MM.1S (cell line): Measurements from ENCODE around the gene GRK3.

Experiments
- DNase-seq: peaks from one replicate; pipeline ENCODE4 v3.0.0-alpha.2; 2015
- H2AFZ ChIP-seq: fragments of 300-600 bp; sonication (generic); 2 replicates; pipeline ENCODE4 v1.6.0; 2016; ENCODE audit warnings: antibody characterized with exemption, low read length
- H3F3A ChIP-seq: fragments of 300-600 bp; sonication (generic); 2 replicates; pipeline ENCODE4 v1.6.1; 2016; ENCODE audit warnings: mild to moderate bottlenecking, antibody characterized with exemption, low read length, moderate library complexity, mixed read lengths; ENCODE audit not compliant: insufficient read depth
- H3K27ac ChIP-seq: fragments of 300-600 bp; sonication (generic); 2 replicates; pipeline ENCODE4 v1.5.1; 2016; ENCODE audit warnings: mild to moderate bottlenecking, low read length
- H3K27me3 ChIP-seq: fragments of 300-600 bp; sonication (generic); replicated peaks from 2 replicates; pipeline ENCODE4 v1.6.0; 2016; ENCODE audit warnings: low read length; ENCODE audit not compliant: insufficient read depth
- H3K36me3 ChIP-seq: fragments of 300-600 bp; sonication (generic); replicated peaks from 2 replicates; pipeline ENCODE4 v1.6.1; 2016; ENCODE audit warnings: mild to moderate bottlenecking, low read length, mixed read lengths; ENCODE audit not compliant: insufficient read depth
- H3K4me1 ChIP-seq: fragments of 300-600 bp; sonication (generic); 2 replicates; pipeline ENCODE4 v1.6.1; 2016; ENCODE audit warnings: low read length, mixed read lengths
- H3K4me2 ChIP-seq: fragments of 300-600 bp; sonication (generic); 2 replicates; pipeline ENCODE4 v1.6.0; 2016; ENCODE audit warnings: low read depth, low read length
- H3K4me3 ChIP-seq: fragments of 300-600 bp; sonication (generic); 2 replicates; pipeline ENCODE4 v1.5.1; 2016; ENCODE audit warnings: low read length, mixed read lengths
- H3K79me2 ChIP-seq: fragments of 300-600 bp; sonication (generic); 2 replicates; pipeline ENCODE4 v1.6.1; 2016; ENCODE audit warnings: mixed run types, low read length, mixed read lengths
- H3K9ac ChIP-seq: fragments of 300-600 bp; sonication (generic); 2 replicates; pipeline ENCODE4 v1.6.1; 2016; ENCODE audit warnings: low read length, mixed read lengths
- H3K9me2 ChIP-seq: fragments of 300-600 bp; sonication (generic); replicated peaks from 2 replicates; pipeline ENCODE4 v1.6.1; 2016; ENCODE audit warnings: mild to moderate bottlenecking, low read length, mixed read lengths; ENCODE audit not compliant: insufficient read depth
- H3K9me3 ChIP-seq: fragments of 300-600 bp; sonication (generic); replicated peaks from 2 replicates; pipeline ENCODE4 v1.6.1; 2016; ENCODE audit warnings: mild to moderate bottlenecking, low read length, mixed read lengths; ENCODE audit not compliant: insufficient read depth
- H4K20me1 ChIP-seq: fragments of 300-600 bp; sonication (generic); 2 replicates; pipeline ENCODE4 v1.6.1; 2016; ENCODE audit warnings: mild to moderate bottlenecking, low read length, moderate library complexity, mixed read lengths; ENCODE audit not compliant: insufficient read depth
- EZH2 ChIP-seq: fragments of 300-600 bp; sonication (generic); optimal IDR thresholded peaks from 2 replicates; pipeline ENCODE3; 2017; ENCODE audit warnings: low read depth, mild to moderate bottlenecking, antibody characterized with exemption, low read length, mixed read lengths
- EZH2phosphoT487 ChIP-seq: fragments of 300-600 bp; sonication (generic); IDR thresholded peaks from 2 replicates; pipeline ENCODE4 v1.6.1; 2018; ENCODE audit warnings: antibody characterized with exemption, low read length
- TF ChIP-seq, protein P1 (sequence below): fragments of 300-600 bp; sonication (generic); IDR thresholded peaks from 2 replicates; pipeline ENCODE4 v1.5.1; 2016; ENCODE audit warnings: antibody characterized with exemption, low read length, mixed read lengths

GRK3 gene

DNA sequence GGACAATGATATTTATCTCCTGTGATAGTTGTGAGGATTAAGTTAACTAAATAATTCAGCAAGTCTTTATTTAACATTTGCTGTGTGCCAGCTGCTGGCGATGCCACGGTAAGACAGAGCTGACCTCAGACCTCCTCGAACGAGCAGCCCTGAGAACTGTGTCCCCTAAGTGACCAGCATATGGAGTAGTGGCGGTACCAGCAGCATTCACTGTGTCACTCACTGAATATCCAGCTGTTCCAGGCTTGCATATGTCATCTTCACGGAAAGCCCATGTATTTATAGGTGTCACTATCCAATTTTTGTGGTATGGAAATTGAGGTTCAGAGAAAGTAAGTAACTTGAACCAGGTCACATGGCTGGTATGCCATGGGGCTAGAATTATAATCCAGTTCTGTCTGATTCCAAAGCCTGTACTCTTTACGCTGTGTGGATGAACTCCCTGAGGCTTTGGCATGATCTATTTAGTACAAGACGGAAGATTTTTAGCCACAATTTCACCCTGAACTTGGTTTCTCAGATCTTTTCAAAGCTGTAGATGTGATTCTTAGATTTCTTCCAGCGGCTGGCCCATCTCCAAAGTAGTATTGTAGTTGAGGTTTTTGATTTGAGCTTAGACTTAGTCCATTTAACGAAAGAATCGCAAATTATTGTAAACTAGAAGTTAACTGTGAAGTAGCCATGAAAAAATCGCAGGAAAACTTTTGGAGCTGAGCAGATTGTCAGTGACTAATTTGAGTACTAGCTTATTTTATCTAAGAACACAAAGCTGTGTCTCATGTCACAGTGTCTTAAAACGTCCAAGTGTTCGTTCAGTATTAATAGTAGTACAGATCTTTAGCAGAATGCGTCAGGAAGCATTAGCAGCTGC, 128.2 kb downstream of the GRK3 start:
- no peak overlapping the region for H3K4me3 ChIP-seq
- H3F3A ChIP-seq, result no peaks in the 10 kb centered on the region
- no peak overlapping the region for H3K27ac ChIP-seq
- no peaks in the 10 kb centered on the region for H3K79me2 ChIP-seq
- H3K9me3 ChIP-seq, result no peaks in the 10 kb centered on the region
- H4K20me1 ChIP-seq, result no peaks in the 10 kb centered on the region
- no peak overlapping the region for H3K4me2 ChIP-seq
- H3K36me3 ChIP-seq, result no peaks in the 10 kb centered on the region
- no peaks in the 10 kb centered on the region for H3K4me1 ChIP-seq
- no peaks in the 10 kb centered on the region for H3K27me3 ChIP-seq
- no peak overlapping the region for H2AFZ ChIP-seq
- H3K9ac ChIP-seq, result no peak overlapping the region
- TF ChIP-seq, protein P1, sequence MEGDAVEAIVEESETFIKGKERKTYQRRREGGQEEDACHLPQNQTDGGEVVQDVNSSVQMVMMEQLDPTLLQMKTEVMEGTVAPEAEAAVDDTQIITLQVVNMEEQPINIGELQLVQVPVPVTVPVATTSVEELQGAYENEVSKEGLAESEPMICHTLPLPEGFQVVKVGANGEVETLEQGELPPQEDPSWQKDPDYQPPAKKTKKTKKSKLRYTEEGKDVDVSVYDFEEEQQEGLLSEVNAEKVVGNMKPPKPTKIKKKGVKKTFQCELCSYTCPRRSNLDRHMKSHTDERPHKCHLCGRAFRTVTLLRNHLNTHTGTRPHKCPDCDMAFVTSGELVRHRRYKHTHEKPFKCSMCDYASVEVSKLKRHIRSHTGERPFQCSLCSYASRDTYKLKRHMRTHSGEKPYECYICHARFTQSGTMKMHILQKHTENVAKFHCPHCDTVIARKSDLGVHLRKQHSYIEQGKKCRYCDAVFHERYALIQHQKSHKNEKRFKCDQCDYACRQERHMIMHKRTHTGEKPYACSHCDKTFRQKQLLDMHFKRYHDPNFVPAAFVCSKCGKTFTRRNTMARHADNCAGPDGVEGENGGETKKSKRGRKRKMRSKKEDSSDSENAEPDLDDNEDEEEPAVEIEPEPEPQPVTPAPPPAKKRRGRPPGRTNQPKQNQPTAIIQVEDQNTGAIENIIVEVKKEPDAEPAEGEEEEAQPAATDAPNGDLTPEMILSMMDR, result no peak
- TF ChIP-seq EZH2 (no peak), EZH2phosphoT487 (no peak)
- H3K9me2 ChIP-seq, result no peaks in the 10 kb centered on the region
- no peak for DNase-seq

DNA sequence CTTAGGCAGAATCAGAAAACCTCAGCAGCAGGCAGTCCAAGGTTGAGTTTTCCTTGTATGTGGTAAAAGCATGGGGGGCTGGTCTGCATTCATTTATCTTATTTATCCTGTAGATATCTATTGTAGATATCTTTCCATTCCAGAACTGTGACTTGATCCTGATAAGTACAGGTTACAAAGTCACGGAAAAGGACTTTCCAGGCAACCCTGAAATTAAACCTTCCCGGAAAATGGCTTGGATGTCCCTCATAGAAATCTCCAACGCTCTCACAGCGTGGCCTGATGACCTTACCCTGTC, 128.7 kb downstream of the GRK3 start:
- Histone ChIP-seq H3K9me2 (no peaks in the 10 kb centered on the region), H3K4me1 (no peaks in the 10 kb centered on the region), H4K20me1 (no peaks in the 10 kb centered on the region), H3K79me2 (no peaks in the 10 kb centered on the region), H3F3A (no peaks in the 10 kb centered on the region), H2AFZ (no peak overlapping the region), H3K4me2 (no peak overlapping the region), H3K9ac (no peak overlapping the region), H3K27me3 (no peaks in the 10 kb centered on the region), H3K36me3 (no peaks in the 10 kb centered on the region), H3K4me3 (no peak overlapping the region), H3K9me3 (no peaks in the 10 kb centered on the region), H3K27ac (no peak overlapping the region)
- TF ChIP-seq, protein P1, result no peak
- TF ChIP-seq EZH2 (no peak), EZH2phosphoT487 (no peak)
- DNase-seq, result no peak

DNA sequence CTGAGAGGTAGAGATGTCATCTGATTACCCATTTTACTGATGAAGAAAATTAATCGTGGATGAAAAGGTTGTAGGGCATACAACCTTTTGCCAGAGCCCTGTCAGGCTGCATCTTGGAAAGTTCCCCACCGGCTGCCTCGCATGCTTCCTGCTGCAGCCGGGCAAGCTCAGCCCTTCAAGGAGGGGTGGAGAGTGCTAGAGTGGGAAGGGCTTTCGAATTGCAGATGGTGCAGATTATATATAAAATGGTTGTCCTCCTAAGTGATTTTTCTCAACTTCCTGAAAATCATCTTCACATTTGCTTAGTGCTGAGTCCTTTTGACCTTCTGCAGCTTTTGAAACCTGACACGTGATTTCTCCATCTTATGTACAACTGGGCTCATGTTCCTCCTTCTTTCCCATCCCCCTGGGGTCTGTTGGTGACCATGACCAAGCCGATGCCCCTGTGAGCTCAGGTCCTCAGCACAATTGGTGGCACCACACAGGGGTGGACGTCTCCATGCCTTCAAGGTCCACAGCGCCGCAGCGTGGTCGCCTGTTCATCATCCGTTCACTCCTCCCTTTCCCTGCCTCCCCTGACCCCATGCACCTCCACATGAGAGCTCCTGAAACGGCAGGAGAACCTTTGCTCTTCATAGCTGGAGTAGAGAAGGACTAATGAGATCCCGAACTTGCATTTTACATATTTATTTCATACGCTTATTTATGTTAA, 129.9 kb downstream of the GRK3 start:
- Histone ChIP-seq H3F3A (no peaks in the 10 kb centered on the region), H3K4me2 (no peak overlapping the region), H3K9ac (no peak overlapping the region), H3K9me3 (no peaks in the 10 kb centered on the region), H3K36me3 (no peaks in the 10 kb centered on the region), H2AFZ (no peak overlapping the region), H3K4me1 (no peaks in the 10 kb centered on the region), H3K79me2 (no peaks in the 10 kb centered on the region), H3K4me3 (no peak overlapping the region), H4K20me1 (no peaks in the 10 kb centered on the region), H3K9me2 (no peaks in the 10 kb centered on the region), H3K27ac (no peak overlapping the region), H3K27me3 (no peaks in the 10 kb centered on the region)
- no peak for DNase-seq
- TF ChIP-seq EZH2phosphoT487 (no peak), EZH2 (no peak)
- TF ChIP-seq, protein P1, result no peak
